ENCODE measurements around the gene GAS2L1.

Gene GAS2L1

GRCh38 chr22:29308791-29309262, 2.4 kb downstream of the GAS2L1 start:
- DNase-seq (ENCODE audit: extremely low read depth in 1 of 2, low read depth in 1 of 2) = no peak

- DNase-seq (ENCODE audit: extremely low read depth in 1 of 2, low read depth in 1 of 2) = no peak
Observed at GRCh38 chr22:29309332-29310064, 3.0 kb downstream of the GAS2L1 start.

GRCh38 chr22:29310065-29310862, 3.8 kb downstream of the GAS2L1 start:
- no peak for DNase-seq (ENCODE audit: extremely low read depth in 1 of 2, low read depth in 1 of 2)

- DNase-seq (ENCODE audit: extremely low read depth in 1 of 2, low read depth in 1 of 2) = peak in 1 of 2 donors; percentile 22
Observed at GRCh38 chr22:29310863-29311339, 4.5 kb downstream of the GAS2L1 start.

- DNase-seq (ENCODE audit: extremely low read depth in 1 of 2, low read depth in 1 of 2) = no peak
Observed at GRCh38 chr22:29311464-29312217, 5.2 kb downstream of the GAS2L1 start.

- no peak for DNase-seq (ENCODE audit: extremely low read depth in 1 of 2, low read depth in 1 of 2)
Observed at GRCh38 chr22:29312218-29313125, 6.0 kb downstream of the GAS2L1 start.

GRCh38 chr22:29313126-29313575, 6.7 kb downstream of the GAS2L1 start:
- no peak for DNase-seq (ENCODE audit: extremely low read depth in 1 of 2, low read depth in 1 of 2)

- no peak for DNase-seq (ENCODE audit: extremely low read depth in 1 of 2, low read depth in 1 of 2)
Observed at GRCh38 chr22:29313576-29314466, 7.4 kb downstream of the GAS2L1 start.

- no peak for DNase-seq (ENCODE audit: extremely low read depth in 1 of 2, low read depth in 1 of 2)
Observed at GRCh38 chr22:29314537-29315285, 8.3 kb downstream of the GAS2L1 start.

GRCh38 chr22:29315286-29316140, 9.1 kb downstream of the GAS2L1 start, which contains the start of gene RASL10A:
Gene RASL10A (minus strand): TSS chr22:29315697. CDS start chr22:29315246, 451 bp downstream.
- no peak for DNase-seq (ENCODE audit: extremely low read depth in 1 of 2, low read depth in 1 of 2)

- DNase-seq (ENCODE audit: extremely low read depth in 1 of 2, low read depth in 1 of 2) = no peak
Observed at GRCh38 chr22:29316141-29316828, 9.8 kb downstream of the GAS2L1 start.

GRCh38 chr22:29317827-29318454, 11.5 kb downstream of the GAS2L1 start:
- no peak for DNase-seq (ENCODE audit: extremely low read depth in 1 of 2, low read depth in 1 of 2)

- DNase-seq (ENCODE audit: extremely low read depth in 1 of 2, low read depth in 1 of 2) = no peak
Observed at GRCh38 chr22:29319072-29319471, 12.6 kb downstream of the GAS2L1 start.

GRCh38 chr22:29320546-29320945, 14.1 kb downstream of the GAS2L1 start:
- no peak for DNase-seq (ENCODE audit: extremely low read depth in 1 of 2, low read depth in 1 of 2)

GRCh38 chr22:29323641-29324040, 17.2 kb downstream of the GAS2L1 start:
- no peak for DNase-seq (ENCODE audit: extremely low read depth in 1 of 2, low read depth in 1 of 2)

- DNase-seq (ENCODE audit: extremely low read depth in 1 of 2, low read depth in 1 of 2) = no peak
Observed at GRCh38 chr22:29325356-29325755, 18.9 kb downstream of the GAS2L1 start.

Measured in activated CD8-positive, alpha-beta memory T cell treated with anti-CD3 and anti-CD28 coated beads for 1 hour (primary cell).